EL (cell line): ENCODE results near the gene PGF.
"Not testable (repeated sequence)": the region's sequence is repeated elsewhere in the genome, so short reads cannot be mapped to it uniquely, and the experiment has no call there.

Source experiments
- DNase-seq: peaks from one replicate; pipeline ENCODE4 v3.0.0-alpha.2; 2016

PGF gene

DNA sequence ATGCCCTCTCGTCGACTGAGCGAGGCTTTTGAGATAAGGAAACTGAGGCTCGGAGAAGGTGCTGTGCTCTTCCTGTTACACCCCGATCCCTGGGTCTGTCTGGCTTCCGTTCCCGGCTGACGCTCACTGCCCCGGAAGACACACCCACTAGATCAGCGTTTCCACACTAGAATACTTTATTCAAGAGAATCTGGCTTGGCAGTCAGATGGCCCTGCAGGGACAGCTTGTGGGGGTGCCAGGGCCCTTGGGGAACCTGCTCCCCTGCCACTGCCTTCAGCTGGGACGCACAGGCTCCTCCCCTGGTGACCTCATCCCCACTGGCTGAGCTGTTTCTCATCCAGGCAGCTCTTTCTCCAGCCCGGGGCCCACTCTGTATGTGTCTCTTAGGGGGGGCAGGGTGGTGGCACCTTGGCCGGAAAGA, 13.7 kb downstream of the PGF start:
- peak; percentile 78 for DNase-seq

DNA sequence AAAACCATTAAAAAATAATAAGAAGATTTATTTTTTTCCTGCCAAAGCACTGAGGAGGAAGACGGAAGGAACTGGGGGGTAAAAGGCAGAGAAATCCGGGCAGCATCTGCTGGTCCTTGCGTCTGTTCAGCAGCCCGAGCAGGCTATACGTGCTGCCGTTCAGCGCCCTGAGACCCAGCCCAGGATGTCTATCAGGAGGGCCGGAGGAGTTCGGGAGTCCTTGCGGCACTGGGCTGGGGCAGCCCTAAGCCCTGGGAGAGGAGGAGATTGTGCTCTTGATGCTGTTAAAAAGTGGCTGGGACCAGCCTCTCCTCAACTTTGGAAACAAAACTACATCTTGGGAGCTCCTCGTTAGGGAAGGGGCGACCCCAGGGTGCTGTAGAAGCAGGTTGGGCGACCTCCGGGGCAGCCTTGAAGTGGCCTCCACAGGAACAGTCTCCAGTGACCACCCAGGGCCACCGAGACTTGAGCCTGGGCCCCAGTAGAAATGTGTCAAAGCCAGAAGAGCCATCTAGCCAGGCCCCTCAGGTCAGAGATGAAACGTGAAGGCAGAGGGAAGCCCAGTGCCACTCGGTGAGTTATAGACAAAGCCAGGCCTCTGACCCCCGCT, 14.3 kb downstream of the PGF start:
- DNase-seq, result no peak

DNA sequence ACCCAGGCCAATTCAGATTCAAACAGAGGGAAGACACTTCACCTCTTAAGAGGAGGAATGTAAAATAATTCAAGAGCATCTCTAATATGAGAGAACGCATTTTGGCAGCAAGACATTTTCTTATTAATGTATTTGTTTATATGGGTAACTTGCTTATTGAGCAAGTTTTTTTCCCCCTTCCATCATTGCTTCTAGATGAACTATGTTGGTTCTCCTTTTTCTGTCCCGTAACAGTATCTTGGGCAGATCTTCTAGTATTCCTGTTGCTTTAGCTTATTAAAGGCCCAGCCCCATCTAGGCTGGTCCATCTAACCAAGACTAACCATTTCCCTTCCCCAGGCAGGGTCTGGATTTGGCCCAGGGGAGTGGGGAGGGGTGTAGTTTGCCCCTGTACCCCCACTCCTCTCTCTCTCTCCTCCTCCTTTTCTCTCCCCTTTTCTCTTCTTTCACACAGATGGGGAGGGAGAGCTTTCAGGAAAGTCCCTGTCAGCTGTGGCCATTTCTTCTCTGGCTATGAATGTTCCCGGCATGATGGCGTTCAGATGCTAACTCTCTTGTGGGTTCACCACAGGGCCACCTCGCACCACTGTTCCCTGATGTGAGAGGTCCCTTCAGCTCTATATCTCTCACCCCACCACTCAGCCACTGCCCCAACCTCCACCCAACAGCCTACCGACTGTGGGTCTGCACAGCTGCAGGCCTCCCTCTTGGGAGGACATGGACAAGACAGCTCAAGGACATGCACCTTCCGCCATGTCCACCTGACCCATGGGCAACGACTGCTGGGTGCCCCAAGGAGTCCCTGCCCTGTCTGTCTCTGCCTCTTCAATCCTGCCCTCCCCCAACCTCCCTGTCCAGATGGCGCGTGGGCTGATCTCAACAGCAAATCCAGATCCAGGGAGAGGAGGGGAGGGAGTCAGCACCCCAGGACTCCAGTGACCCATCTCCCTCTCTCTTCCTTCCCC, 16.6 kb downstream of the PGF start:
- DNase-seq, result no peak

DNA sequence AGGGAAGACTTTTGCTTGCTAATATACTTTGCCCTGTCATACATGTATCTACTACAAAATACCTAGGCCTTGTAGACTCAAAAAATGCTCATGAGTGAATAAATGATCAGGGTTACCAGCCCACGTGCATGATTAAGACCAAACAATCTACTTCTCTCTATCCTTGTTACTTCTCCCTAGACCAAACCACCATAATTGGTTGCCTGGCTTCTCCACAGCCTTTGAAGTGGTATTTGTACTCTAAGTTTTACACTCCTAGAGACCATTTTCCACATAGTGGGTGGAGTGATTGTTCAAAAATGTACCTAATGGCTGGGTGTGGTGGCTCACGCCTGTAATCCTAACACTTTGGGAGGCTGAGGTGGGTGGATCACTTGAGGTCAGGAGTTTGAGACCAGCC, 18.2 kb downstream of the PGF start:
- no peak for DNase-seq

DNA sequence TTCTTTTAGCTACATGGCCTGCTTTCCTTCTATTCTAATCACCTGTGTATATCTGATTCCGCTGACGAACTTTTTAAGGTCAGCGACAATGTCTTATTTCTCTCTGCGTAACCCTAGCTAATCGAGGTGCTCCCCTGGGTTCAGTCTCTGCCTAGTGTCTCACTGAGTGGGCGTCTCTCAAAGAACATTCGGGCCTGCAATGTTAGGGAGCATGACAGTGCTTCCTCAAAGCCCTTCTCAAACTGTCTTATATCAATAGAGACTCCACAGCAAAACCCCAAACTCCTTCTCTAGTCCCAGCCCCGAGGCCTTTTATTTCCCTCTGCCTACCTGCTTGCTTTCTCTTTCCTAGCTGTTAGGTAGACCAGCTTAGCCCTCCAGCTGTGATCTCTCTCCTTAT, 18.7 kb downstream of the PGF start:
- DNase-seq, result no peak

DNA sequence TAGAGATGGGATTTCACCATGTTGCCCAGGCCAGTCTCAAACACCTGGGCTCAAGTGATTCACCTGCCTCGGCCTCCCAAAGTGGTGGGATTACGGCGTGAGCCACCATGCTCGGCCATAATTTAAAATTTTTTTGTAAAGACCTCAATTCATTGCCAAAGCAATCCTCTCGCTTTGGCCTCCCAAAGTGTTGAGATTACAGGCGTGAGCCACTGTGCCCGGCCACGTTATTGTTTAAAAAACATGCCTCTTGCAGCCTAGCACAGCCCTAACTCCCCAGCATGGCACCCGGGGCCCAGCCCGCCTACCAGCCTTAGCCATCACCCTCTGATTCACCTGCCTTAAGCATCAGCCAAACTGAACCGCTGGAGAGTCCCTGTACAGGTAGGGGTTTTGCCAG, 19.2 kb downstream of the PGF start:
- no peak for DNase-seq

DNA sequence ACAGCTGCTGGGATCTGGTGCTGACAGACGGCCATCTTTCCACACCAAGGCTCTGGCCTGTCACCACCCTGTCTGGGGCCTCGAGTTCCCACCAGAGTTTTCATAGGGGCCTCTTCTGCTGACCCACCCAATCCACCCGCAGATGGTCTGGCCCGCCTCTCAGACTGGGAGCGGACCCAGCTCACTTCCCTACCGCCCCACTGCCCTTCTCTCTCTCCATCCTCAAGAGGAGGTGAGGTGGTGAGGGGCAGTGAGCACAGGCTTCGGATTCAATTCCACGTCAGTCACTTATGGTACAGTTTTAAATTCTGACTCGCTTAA, 20.1 kb downstream of the PGF start:
- no peak for DNase-seq

DNA sequence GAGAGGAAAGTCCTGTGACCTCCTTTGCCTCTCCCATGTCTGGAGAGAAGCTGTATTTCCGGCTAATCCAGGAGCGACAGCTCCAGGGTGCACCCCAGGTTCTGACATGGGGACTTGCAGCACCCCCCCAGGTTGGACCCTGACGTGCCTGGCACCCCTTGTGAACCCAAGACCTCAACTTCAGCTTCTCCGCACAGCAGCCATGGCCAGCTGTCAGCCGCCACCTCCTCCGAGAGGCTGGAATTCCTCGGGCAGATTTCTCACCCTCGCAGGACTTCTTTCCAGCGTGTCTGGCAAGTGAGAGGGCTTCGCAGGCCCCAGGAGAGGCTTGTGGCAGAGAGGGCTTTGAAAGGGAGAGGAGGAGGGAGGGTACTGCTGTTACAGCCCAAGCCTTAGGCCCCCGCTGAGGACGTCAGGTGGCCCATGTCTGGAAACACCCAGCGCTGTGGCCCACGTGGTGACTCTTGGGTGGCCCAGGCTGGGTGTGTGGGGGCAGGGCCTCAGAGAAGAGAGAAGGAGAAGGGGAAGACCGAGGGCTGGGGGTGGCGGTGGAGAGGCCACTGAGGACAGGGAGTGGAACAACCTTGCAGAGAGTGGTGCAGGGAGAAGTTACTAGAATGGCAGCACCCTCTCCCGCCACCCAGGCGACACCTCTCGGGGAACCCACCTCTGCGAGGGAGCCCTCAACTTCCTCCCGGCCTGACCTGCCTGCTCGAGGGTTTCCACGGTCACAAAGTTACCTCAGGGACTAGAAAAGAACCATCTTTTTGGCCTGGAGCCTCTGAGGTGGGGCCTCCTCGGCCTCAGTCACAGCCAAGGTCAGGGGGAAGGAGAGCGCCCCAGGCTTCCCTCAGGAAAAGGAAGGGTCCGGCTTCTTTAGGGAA, 20.7 kb downstream of the PGF start:
- no peak for DNase-seq

DNA sequence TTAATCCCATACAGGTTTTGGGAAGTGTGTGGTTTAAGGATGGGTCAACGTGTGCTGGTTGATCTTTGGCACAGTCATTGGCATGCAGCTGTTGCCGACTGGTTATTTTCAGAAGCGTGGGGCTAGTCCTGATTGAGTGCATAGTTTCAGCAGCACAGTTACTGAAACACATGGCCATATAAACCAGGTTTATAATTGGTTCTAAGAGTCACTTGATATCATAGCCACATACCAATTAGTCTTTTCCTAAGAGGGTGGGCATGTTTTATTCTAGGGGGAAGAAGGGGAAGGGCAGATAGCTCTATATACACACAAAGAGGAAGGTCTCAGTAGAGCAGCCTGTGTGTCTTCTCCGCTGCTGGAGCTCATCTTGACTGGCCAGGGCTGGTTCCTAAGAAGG, 21.4 kb downstream of the PGF start:
- no peak for DNase-seq

- not testable (repeated sequence) for DNase-seq
Observed at GRCh38 chr14:74932936-74933335, 22.5 kb downstream of the PGF start.

GRCh38 chr14:74932401-74932901, 22.9 kb downstream of the PGF start:
- no peak for DNase-seq

GRCh38 chr14:74931744-74932143, 23.7 kb downstream of the PGF start:
- not testable (repeated sequence) for DNase-seq

- no peak for DNase-seq
Observed at GRCh38 chr14:74929242-74929641, 26.2 kb downstream of the PGF start.

DNA sequence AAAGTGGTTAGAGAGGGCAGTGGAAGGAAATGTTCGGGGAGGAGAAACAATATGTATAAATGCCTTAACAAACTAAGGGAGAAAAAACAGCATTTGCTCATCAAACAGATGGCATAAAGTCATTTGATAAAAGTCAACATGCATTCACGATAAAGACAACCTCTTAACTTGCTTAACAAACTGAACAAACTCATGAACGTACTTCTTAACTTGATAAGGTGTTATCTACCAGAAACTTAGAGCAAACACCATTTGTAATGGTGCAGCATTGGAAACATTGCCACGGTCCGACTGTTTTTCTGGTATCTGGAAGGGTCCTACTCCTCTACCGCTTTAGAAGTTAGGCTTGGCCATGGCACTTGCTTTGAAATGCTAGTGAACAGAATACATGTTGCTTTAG, 28.2 kb downstream of the PGF start:
- no peak for DNase-seq

DNA sequence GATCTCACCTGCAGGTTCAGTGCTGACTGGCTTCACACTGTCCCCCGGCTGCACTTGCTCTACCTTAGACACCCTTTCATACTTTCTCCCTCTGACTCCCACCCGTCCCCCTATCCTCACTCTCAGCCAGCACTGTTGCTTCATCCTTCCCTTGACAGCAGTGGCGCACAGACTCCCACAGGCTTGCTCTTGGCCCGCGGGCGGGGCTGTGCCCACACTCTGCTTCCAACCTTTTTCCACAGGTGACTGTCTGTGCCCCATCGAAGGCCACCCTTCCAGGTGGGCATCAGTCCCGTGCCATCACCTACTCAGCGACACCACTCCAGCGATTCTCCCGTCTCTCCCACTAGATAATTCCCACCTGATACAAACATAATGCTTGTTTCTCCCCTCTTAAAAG, 31.3 kb downstream of the PGF start:
- no peak for DNase-seq

DNA sequence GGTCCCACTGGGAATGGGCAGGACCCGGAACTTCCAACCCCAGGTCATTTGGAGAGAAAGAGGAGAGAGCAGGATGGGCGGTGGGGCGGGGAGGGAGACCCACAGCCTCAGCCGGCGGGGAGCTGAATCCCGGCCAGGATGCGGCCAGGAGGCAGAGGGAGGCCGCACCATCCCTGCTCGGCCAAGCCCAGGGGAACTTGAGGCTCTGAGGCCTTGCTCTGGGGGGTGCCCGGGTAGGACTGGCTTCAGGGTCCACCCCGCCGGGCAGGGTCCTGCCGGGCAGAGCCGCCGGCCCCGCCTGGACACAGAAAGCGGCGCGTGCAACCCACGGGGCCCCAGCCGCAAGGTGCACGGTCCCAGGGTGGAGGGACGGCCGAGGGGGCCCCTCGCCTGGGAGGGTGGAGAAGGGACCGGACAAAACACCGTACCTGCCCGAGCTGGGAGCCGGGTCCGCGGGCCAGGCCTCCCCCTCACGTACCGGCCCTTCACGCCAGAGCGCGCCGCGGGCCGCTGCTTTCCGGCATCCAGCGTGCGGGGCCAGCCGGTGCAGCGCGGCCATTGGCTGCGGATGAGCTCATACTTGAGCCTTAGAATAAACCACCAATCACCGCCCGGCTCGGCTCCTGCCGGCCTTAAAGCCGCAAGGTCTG, 32.5 kb downstream of the PGF start, which contains the start of gene RPS6KL1:
Gene RPS6KL1, minus strand, starts transcription at position 509 of the 650 bp plus-strand sequence. CDS start 1,719 bp downstream, outside the sequence.
- DNase-seq, result peak; percentile 79

DNA sequence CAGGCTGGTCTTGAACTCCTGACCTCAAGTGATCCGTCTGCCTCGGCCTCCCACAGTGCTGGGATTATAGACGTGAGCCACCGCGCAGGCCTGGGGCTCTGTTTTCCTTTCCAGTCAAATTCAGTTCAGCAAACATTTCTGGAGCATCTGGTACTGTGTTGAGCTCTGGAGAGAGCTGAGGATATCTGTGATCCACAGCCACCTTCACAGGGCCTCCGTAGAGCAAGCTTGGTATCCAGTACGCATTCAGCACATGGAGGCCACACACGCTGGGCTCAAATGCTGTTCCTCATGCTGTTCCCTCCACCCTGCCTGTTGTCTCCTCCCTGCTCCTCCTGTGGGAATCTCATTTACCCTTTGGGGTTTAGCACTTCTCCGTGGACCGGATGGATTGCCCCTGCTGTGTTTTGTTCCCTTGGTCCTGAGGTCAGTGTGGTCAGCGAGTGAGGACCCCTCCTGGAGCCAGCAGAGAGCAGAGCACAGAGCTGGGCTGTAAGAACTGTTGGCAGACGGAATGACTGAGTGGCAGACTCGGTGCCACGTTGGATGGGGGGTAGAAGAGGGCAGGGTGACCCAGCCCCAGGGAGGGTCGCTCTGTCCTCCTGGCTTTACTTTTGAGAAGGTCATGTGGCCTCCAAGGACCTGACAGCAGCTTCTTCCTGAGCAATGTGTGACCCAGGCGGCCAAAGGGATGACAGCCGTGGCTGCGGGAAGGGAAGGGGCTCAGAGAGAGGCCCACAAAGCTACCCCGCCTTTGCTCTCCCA, 33.2 kb downstream of the PGF start:
- DNase-seq, result no peak

DNA sequence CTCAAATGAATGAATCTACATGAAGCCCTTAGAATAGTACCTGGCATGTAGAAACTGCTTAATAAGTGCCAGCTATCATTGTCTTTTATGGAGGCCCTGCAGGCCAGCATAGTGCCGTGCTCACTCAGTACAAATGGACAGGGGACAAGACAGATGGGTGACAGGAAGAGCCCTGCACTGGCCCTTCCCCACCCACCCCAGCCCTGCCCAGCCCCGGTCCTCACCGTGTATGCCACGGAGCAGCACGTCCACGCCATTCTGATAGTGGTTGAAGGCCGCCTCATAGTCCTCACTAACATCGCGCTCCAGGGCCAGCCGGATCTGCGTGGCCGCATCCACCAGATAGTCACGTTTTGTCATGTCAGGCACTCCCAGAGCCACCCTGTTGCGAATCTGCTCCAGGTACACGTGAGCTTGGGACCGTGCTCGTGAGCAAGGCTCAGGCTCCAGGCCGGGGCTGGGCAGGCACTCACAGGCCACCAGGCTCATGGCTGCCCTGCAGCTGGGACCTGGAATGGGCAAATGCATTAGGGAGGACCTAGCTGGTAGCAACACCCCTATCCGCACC, 34.3 kb downstream of the PGF start:
- no peak for DNase-seq

GRCh38 chr14:74920281-74920680, 35.1 kb downstream of the PGF start:
- DNase-seq, result no peak

DNA sequence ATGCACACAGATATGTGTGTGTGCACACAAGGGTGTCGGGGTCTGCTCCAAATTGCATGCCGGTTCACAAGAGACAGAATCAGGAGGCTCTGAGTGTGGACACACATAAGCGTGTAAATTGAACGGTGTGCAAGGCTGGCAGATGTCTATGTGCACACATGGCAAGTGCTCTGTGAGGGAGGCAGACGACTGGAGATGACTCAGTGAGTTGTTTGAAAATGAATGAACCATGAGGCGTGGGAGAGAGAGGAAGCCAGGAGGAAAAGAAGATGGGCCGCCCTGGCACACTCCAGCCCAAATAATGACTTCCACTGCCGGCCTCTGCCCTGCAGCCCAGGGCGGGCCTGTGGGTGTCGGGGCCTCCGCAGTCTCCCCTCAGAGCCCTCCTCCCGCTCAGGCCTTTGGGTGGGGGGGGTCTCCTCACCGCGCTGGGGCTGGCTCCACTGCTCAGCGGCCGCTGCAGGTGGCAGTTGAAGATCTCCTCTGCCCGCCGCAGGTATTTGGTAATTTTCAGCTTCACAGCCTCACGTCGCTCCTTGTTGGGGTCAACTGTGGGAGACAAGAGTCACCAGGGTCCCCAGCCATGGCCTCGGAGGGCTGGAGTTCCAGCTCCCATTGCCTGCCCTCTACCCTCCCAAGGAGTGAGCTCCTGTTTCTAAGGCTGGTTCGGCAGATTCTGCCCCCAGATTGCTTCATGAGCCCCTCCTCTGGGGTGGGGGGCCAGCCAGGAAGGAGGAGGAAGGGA, 35.8 kb downstream of the PGF start:
- no peak for DNase-seq

- no peak for DNase-seq
Observed at GRCh38 chr14:74918380-74918779, 37.0 kb downstream of the PGF start.
